Muscle layer of colon (tissue), 2 donors: Measurements from ENCODE around the gene CAB39.
A peak's percentile ranks its signal among the peaks of the same experiment; 100 is the strongest.

Experiments
- H3K27ac ChIP-seq: one replicate; pipeline ENCODE4 v1.7.0; 2013; ENCODE audit warnings: low read depth, mild to moderate bottlenecking, low read length, moderate library complexity
- H3K27me3 ChIP-seq, 2 donors: one replicate each; pipeline ENCODE4 v1.7.0; 2013; ENCODE audit warnings: low read length in 2 of 2, mild to moderate bottlenecking in 2 of 2; ENCODE audit not compliant: insufficient read depth in 2 of 2, control insufficient read depth in 1 of 2
- H3K36me3 ChIP-seq: one replicate; pipeline ENCODE4 v1.7.0; 2013; ENCODE audit warnings: mild to moderate bottlenecking, low read length; ENCODE audit not compliant: insufficient read depth
- H3K4me1 ChIP-seq: one replicate; pipeline ENCODE4 v1.7.0; 2013; ENCODE audit warnings: mild to moderate bottlenecking, low read length; ENCODE audit not compliant: insufficient read depth
- H3K4me3 ChIP-seq, 2 donors: one replicate each; pipeline ENCODE4 v1.7.0; 2013; ENCODE audit warnings: low read length in 2 of 2, low read depth in 1 of 2, mild to moderate bottlenecking in 1 of 2, moderate library complexity in 1 of 2
- H3K9ac ChIP-seq: one replicate; pipeline ENCODE4 v1.7.0; 2013; ENCODE audit warnings: low read length
- H3K9me3 ChIP-seq: one replicate; pipeline ENCODE4 v1.7.0; 2013; ENCODE audit warnings: mild to moderate bottlenecking, low read length
- donor health status: abdominal sarcoma.
- donor health status: Adenocarcinoma of cecum.

CAB39 gene

GRCh38 chr2:230866756-230867523 is 154.3 kb downstream of the CAB39 start:
- no peaks in the 10 kb centered on the region for H3K27me3 ChIP-seq
- H3K4me3 ChIP-seq: peak overlapping the region in 1 of 2 donors; percentile 68
- H3K27ac ChIP-seq: peak overlapping the region; percentile 71
- peaks cover 55% of the 10 kb centered on the region for H3K4me1 ChIP-seq
- H3K36me3 ChIP-seq: no peaks in the 10 kb centered on the region
- no peak overlapping the region for H3K9ac ChIP-seq
- no peaks in the 10 kb centered on the region for H3K9me3 ChIP-seq

- Histone ChIP-seq H3K27me3 (no peaks in the 10 kb centered on the region), H3K27ac (peak overlapping the region; percentile 65), H3K9ac (peak overlapping the region; percentile 4)
Observed at GRCh38 chr2:230868161-230868946, 155.7 kb downstream of the CAB39 start.

GRCh38 chr2:230868947-230869913 is 156.6 kb downstream of the CAB39 start:
- Histone ChIP-seq H3K9me3 (no peaks in the 10 kb centered on the region), H3K36me3 (no peaks in the 10 kb centered on the region), H3K27me3 (no peaks in the 10 kb centered on the region), H3K4me1 (peaks cover 66% of the 10 kb centered on the region), H3K9ac (peak overlapping the region; percentile 4), H3K4me3 (peak overlapping the region in 1 of 2 donors; percentile 11), H3K27ac (peak overlapping the region; percentile 65)

More at GRCh38 chr2:230868161-230868946, 155.7 kb downstream of the CAB39 start:
- Histone ChIP-seq H3K4me3 (peak overlapping the region in 1 of 2 donors; percentile 11), H3K9me3 (no peaks in the 10 kb centered on the region), H3K36me3 (no peaks in the 10 kb centered on the region), H3K4me1 (peaks cover 66% of the 10 kb centered on the region)

- peak overlapping the region; percentile 65 for H3K27ac ChIP-seq
- H3K27me3 ChIP-seq: no peaks in the 10 kb centered on the region
- H3K9ac ChIP-seq: peak overlapping the region; percentile 24
- no peaks in the 10 kb centered on the region for H3K9me3 ChIP-seq
- H3K4me1 ChIP-seq: peaks cover 66% of the 10 kb centered on the region
- H3K4me3 ChIP-seq: peak overlapping the region in 1 of 2 donors; percentile 32
- H3K36me3 ChIP-seq: peaks cover 3% of the 10 kb centered on the region
Observed at GRCh38 chr2:230869914-230870543, 157.4 kb downstream of the CAB39 start.
